Cortex of kidney (tissue), 1 donor: Measurements from ENCODE around the gene WNT5B.
"Not testable (repeated sequence)": the region's sequence is repeated elsewhere in the genome, so short reads cannot be mapped to it uniquely, and the experiment has no call there.

Experiments used
- DNase-seq: peaks from one replicate; lab custom pipeline; 2025; lab: John Stamatoyannopoulos, UW

Gene WNT5B

DNA sequence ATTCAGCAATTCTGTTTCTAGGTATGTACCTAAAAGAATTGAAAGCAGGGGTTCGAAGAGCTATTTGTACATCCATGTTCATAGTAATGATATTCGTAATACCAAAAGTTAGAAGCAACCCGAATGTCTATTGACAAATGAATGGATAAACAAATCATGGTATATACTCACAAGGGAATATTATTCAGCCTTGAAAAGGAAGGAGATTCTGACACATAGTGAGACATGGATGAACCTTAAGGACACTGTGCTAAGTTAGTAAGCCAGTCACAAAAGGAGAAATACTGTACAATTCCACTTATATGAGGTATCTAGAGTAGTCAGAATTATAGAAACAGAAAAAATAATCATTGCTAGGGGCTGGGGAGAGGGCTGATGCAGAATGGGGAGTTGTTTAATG, 30.3 kb upstream of the WNT5B start:
- DNase-seq: no peak

DNA sequence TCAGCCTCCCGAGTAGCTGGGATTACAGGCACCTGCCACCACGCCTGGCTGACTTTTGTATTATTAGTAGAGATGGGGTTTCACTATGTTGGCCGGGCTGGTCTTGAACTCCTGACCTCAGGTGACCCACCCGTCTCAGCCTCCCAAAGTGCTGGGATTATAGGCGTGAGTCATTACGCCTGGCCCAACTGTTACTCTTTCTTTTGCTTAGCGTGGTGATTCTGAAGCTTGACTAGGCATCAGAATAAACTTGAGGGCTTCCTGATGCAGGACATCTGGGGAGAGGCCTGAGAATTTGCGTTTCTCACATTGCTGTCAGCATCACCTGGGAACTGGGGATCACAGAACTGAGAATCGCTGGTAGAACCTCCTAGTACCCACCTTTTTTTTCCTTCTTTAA, 26.3 kb upstream of the WNT5B start:
- DNase-seq: not testable (repeated sequence)

DNA sequence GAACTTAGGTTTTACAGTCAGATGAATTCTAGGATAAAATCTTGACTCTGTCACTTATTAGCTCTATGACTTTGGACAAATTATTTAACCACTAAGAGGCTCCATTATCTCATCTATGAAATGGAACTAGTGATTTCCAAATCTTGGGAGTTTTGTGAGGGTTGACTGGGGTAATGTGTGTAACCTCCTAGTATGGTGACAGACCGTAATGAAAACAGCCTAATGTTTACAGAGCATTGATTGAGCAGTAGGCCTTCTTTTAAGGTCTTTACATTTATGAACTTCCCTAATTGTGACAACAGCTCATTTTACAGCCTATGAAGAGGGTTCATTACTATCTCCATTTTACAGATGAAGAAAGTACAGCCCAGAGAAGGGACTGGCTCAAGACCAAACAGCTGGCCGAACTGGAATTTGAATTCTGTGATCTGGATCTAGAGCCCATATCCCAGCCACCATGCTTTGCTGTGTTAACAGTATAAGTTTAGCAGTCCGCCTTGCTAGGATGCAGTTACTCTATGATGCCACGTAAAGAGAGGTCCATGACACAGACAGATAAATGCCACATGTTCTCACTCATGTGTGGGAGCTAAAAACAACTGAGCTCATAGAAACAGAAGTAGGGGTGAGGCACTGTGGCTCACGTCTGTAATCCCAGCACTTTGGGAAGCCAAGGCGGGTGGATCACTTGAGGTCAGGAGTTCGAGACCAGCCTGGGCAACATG, 25.6 kb upstream of the WNT5B start:
- no peak for DNase-seq

DNA sequence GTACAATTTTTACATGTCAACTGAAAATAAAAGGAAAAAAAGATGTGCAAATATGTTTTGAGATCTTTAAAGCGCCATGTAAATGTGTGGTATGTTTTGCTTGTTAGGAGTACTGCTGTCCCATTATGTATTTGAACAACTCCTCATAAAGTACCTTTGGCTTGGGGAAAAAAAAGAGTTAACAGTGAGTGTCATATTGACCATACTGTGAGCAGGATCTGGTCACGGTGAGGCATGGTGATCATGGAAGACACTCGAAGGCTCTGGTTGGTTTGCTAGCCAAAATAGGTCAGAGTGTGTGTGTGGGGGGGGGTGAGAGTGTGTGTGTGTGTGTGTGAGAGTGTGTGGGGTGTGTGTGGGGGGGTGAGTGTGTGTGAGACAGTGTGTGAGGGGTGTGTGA, 24.6 kb upstream of the WNT5B start:
- no peak for DNase-seq

DNA sequence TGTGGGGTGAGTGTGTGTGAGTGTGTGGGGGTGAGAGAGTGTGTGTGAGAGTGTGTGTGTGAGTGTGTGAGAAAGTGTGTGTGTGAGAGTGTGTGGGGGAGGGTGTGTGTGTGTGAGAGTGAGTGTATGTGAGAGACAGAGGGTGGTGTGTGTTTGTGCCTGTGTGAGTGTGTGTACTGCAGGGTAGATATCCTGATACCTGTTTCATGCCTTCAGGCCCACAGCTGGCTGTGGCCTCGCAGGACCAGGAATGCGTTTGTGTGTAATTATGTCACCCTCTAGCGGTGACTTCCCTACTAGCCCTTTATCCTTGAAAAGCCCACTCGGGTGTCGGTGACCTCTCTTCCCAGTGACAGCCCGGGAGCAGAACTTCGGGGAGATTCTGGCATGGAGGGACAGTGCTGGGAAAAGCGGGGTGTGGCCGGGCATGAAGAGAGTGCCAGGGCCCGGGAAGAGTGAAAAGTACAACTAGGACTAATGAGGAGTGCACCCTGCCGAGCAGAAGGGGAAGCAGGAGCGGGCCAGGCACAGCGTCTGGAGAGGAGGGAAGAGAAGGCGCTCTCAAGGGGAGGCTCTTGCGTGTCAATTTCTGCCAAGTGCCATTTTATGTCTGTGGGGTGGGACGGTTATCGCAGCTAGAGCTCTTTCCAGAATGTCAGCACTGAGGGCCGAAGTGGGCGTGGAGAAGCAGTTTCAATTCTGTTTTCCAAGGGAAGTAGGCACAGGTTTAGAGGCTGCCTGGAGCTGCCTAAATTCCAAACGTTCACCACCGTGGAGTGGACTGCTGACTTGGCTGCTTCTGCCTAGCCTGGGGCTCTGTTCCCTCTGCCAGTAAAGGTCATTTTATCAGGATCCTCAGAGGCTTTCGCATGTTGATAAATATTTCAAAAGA, 23.7 kb upstream of the WNT5B start:
- no peak for DNase-seq

DNA sequence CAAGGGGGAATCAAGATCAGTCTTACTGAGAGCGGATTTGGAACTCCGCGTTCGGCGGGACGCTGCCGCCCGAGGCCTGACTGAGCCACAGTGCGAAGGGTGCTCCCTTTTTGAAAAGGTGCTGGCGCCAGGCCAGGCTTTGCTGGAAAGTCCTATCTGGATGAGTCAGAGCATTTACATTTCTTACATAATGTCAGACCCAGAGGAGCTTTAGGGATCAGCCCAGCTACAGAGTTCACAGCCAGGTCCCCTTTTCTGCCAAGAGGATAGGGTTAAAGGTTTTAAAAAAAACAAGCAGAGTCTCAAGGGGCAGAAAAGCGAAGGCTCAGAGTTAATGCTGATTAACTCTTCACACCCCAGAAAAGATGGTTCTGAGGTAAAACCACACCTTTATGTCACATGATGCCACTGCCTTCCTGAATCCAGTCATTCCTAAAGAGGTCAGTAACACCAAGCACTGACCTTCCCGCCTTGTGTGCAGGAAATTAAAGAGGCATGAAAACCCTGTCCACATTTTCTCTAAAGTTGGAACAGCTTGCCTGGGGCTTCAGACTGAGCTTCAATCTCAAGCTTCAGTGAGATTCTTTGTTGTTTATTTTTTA, 22.9 kb upstream of the WNT5B start:
- no peak for DNase-seq

DNA sequence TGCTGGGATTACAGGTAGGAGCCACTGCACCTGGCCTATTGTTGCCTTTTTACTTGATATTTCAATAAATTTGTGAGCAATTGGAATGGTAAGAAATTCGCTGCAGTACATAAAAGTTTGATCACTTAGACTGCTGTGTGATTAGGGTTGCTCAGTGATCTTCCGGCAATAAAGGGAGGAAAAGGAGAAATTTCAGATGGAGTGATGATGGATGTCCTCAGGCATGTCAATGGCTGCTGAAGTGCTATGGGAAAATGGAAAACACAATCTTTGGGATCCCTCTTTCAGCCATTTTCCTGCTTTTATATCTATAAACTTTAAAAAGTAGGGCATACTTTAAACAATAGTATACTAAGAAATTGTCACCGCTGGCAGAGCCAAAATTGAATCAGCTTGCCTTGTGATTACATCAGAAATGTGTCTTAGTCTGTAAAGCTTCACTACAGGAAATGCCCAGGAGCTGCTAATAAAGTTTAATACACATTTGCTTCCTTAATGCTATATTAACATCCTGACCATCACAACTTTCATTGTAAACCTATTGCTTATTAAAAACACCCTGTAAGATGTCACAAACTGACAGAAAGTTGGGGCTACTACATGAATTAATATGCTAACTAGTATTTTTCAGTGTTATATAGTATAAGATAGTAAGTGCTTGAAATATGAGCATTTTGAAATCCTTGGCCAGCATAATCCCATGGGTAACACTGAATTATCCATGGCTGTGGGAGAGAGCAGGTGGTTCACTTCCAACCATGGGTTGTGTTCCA, 20.9 kb upstream of the WNT5B start:
- DNase-seq: no peak

DNA sequence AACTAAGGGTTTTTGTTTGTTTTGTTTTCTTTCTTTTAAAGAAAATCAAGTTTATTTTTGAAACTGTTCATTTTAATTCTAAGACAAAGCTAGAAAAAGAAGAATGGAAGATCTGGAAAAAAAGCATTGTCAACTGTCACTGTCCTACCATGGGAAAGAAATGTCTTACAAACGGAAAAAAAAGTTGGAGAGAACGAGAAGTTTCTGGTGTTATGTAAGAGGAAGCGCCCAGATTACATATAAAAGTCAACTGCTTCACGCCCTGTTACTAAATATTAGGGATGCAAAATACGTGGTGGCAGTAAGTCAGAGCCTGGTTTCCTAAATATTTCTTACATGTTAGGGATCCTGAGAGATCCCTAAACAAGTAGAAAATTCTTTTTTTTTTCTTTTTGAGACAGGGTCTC, 20.3 kb upstream of the WNT5B start:
- DNase-seq: no peak

DNA sequence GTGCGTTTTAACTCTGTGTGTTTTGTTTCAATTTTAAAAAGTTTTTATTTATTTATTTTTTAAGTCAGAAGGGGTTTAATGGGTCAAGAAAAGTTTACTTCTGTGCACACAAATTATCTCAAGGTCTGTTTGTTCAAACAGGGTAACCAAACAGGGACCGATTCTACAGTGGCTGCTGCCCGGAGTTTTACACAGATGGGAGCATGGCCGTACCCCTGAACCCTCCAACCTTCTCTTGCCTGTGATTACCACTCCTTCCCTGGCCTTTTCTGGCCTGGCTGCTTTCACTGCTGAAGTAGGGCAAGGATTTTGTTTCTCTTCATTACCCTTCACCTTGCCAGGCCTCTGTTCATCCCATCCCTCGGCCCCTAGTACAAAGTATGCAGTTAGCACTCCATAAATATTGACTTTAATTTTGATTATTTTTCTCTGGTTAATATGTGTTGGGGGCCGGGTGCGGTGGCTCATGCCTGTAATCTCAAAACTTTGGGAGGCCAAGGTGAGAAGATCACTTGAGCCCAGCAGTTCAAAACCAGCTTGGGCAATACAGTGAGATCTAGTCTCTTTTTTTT, 18.9 kb upstream of the WNT5B start:
- no peak for DNase-seq

DNA sequence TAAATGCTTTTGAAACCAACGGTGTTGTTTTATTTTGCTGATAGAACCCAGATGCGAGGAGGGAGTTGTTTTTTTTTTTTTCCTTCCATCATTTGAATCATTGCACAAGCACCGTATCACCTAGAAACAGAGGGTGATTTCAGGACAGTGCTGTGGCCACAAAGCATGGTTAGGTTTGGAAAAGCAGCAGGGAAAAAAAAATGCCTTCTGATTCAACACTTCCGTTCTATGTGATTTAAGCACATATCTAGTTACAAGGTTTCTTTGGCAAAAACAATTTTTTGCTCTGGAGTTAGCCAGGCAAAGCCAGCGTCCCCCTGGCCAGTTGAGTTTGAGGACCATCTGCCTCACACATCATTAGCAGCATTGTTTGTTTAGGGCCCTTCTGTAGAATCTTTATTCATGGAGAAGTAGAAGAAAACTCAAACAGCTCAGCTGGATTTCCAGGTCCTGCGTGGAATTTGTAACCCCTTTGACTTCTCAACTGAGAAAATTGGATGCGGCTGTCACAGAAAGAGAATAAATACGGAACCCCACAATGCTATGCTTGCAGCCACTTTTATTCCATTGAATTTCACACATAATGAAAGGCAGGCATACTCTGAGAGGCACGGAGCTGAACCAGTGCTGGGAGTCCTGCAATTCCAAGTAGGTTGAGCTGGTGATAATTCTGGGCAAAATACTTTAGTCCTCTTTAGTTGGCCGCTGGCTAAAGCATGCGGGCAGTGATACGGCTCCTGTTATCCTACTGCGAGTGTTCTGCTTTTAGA, 17.0 kb upstream of the WNT5B start:
- DNase-seq: no peak

DNA sequence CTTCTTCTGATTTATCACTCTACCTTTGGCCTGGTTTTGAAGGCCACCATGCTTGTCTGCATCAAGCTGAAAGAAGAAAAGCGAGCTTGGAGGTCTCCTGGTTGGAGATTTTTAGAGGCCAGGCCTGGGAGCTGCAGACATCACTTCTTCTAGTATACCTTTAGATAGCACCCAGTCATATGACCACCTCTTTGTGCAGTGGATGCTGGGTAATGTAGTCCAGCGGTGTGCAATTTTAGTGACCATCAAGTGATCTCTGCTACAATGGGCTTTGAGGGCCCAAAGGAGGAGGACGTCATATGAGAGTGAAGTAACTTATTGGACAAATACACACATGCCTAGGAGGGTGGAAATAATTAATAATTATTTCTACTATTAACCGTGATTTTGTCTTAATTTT, 15.2 kb upstream of the WNT5B start:
- no peak for DNase-seq

DNA sequence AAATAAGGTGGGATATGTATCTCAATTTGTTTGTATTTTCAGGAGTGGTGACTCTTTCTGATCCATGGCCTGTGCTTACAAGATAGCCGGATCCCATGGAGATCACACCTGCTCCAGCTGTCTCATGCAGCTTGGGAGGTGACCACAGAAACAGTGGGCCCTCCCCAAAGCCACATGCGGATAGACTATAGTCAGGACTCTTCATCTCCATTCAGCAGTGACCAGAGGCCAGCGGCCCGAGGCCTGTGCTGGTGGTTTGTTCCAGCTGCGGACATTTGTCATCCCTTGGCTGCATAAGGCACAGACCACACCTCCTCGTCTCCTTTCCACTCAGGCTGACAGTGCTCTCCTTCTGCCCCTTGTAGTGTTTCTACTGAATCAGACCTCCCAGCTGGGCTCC, 14.7 kb upstream of the WNT5B start:
- no peak for DNase-seq

DNA sequence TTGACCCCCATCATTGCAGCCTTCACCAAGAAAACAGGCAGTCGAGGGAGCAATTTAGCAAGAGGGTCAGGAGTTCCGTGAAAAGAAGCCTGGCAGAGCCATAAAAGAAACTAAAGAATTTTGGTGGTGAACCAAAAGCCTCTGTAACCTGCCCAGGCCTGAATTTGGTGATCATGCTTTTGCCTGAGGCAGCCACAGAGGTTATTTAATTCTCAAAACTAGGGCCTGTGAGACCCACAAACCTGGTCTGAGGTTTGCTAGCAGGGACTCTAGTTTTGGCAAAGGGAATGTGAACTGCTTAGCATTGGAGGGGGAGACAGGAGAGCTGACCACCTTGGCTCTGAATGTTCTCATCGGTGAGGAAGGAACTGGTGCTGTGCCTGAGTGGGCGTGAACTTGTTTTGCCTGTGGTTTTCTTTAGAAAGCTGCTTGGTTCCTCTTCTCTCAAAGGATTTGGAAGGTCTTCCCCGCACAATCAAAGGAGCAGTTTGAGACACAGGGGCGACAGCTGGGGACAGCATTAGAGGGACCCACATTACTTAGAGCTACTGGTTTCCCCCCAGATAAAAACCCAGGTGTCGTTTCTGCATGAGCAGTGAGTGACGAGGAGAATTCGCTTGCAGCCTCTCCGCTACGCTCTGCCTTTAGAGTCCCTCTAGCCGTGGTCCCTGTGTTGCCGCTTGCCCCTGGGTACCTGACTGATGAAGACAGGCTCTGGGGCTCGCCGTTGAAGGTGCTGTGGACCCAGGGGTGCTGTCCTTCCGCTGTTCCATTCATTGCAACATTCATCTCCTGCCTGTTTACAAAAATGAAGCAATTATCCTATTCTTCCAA, 12.6 kb upstream of the WNT5B start:
- DNase-seq: no peak

DNA sequence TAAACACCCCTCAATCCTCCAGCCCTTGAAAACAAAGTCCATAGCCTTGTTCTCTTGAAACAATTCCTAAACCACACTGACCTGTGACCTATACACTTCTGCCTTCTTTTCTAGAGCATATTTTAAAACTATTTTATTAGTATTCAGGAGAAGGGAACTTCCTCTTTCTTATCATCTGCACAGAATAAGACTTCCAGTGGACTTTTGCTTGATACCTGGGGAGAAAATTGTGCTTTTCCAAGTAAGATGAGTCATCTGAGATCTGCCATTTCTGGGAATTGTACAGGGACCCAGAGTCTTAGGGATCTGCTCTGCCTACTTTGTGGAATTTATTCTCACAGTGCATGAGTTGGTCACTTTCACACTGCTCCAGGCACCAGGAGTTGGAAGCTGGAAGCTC, 10.5 kb upstream of the WNT5B start:
- no peak for DNase-seq

DNA sequence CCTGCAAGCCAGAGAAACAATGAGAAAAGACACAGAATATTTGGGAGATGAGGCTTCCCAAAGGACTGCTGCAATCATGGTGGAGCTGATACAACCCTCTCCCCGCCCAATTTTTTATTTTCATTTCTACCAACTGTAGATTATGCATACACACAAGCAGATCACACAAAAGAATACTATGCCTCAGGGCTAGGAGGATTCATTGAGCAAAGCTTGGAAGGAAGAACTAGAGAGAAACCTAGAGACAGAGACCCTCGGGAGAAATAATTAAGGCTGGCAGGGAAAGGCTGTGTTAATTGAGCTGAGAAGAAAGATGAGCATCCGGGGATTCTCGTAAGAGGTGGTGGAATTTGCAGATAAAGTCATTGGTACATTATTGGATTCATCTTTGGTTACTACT, 9.9 kb upstream of the WNT5B start:
- DNase-seq: no peak

DNA sequence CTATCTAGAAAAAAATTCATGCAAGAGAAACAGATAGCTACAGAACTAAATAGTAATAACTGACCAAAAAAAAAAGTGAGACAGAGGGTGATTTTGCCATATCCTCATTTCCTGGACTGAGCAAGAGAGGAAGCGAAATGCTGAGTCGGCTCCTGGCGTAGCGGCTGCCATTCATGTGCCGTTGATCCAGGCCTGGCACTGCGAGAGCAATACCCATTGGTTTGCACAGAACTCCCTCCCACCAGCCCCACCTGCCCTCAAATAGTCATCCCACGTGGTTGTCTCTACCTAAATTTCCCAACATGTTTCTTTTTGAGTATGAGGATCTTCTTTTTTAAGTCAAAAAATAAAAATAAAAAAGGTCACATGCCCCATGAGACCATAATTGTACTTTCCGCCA, 9.4 kb upstream of the WNT5B start:
- DNase-seq: no peak

DNA sequence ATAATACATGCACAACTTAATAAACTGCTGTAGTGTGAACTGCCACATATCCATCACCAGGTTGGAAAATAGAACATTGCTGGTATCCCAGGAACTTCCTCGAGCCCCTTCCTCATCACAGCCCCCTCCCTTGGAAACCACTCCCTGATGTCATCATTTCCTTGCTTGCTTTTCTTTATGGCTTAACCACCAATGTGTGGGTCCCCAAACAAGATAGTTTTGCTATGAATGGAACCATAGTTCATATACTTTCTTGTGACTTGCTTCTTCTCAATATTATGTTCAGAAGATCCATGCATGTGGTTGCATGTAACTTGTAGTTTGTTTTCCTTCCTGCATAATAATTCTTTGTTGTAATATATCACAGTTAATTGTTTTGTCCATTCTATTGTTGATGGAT, 8.9 kb upstream of the WNT5B start:
- no peak for DNase-seq

DNA sequence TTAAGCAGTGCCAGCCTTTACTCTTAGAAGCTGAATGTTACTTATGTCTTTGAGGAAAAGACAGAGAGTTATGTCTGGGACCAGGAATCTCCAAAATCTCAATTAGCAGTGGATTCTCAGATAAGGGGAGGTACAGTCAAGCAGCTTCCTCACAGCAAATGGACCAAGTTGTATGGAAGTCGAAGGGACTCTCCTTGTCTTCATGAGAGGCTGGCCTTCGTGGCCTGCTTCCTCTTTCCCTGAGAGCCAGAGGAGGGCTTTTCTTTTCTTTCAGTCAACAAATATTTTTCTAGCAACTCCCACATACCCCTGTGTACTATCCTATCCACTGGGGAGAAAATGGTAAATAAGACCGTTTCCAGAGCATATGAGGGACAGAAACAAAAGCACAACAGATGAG, 6.6 kb upstream of the WNT5B start:
- DNase-seq: no peak

DNA sequence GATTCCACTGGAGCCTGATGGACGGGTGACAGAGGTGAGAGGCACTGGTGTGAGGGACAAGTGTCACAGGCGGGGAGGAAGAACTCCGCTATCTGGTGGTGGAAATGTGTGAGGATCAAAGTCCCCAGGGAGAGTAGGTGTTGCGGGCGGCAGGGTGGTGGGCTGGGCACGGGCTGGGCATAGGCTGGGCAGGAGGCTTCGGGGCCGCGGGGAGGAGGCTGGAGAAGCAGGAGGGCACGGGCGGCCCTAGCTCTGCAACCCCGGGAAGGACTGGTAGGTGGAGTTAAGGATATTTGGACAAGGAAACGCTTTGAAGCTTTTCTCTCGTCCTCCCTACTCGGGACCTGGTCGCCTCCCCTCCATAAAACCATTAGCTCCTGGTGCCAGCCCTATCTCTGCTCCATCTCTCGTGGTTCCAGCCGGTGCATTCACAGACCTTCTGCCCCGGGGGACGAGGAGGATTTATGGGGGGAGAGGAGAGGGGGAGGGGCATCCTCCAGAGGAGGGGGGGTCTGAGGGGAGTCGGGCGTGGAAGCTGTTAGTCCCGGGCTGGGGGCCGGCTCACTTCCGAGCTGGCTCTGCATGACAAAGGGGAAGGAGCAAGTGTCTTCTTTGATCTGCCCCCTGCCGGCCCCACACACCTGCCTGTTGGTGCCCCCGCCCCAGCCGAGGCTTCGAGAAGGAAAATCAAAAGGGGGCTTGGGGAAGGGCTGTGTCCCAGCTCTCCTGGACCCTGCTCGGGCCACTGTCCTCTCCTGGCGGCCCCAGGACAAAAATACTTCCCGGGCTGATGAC, 504 bp downstream of the WNT5B start:
- DNase-seq: no peak
